ENCODE results near the gene COL28A1. TPM values are rescaled to one million over a fixed set of nuclear protein-coding genes. Genes with fewer than 3 reads are reported as not detected.

COL28A1 gene
- total and polyA plus RNA-seq, 4 donors: 0.05 to 0.50 (median 0.18) TPM

DNA sequence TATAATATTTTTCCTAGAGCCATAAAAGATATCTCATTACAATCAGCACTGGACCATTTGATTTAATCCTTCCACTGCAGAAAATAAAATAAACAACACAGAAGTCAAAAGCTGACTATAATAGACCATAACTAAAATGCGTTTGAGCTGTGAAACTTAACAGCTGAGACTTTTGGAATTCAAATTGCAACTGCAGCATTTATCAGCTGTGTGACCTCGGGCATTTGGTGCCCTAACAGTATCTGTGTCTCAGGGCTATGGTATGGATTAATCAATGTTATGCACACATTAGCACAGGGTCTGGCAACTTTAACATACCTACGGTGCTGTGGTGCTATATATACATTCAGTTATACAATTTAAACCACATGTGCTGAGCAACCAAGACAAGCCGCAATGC, 160.1 kb downstream of the COL28A1 start (continued):
- no peak for TF ChIP-seq FOXA1 (IDR thresholded peaks at IDR 0.05)
- no peak for TF ChIP-seq SP1 (IDR thresholded peaks at IDR 0.05)
- TF ChIP-seq EGR1 (IDR thresholded peaks at IDR 0.05; ENCODE audit: low read depth in 2 of 2): no peak

DNA sequence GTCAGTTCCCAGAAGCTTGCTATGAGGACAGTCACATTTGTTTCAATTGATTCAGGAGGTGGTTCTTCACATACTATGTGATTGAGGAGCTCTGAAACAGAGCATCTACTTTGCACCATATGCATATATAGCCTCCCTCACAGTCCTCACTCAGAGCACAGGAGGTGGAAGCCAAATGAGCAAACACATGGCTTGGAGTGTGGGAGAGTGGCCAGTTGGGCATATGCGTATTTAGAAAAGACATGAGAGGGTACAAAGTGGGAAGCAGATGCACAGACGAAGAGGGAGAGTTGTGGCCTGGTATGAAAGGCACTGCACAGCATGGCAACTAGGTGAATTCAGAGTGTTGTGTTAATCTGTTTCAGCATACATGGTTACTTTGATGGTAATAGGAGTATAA, 165.6 kb downstream of the COL28A1 start:
- WGBS: 92% methylated on average over 2 of the region's 2 CpGs
- no peaks in the 10 kb centered on the region for H3K36me3 ChIP-seq (ENCODE audit: control insufficient read depth in 4 of 4, insufficient read depth in 3 of 4, low read depth in 1 of 4, low read length in 3 of 4)
- no peak overlapping the region for H3K27ac ChIP-seq (ENCODE audit: low read depth in 1 of 2, low read length in 2 of 2)
- no peak for DNase-seq (ENCODE audit: low spot score)
- no peaks in the 10 kb centered on the region for H3K9me3 ChIP-seq (ENCODE audit: control insufficient read depth in 4 of 4, low read length in 3 of 4)
- no peak for TF ChIP-seq RXRA (IDR thresholded peaks at IDR 0.05)
- no peak for TF ChIP-seq JUND (IDR thresholded peaks at IDR 0.05)
- no peak for TF ChIP-seq FOXA1 (IDR thresholded peaks at IDR 0.05)
- TF ChIP-seq, protein P1, sequence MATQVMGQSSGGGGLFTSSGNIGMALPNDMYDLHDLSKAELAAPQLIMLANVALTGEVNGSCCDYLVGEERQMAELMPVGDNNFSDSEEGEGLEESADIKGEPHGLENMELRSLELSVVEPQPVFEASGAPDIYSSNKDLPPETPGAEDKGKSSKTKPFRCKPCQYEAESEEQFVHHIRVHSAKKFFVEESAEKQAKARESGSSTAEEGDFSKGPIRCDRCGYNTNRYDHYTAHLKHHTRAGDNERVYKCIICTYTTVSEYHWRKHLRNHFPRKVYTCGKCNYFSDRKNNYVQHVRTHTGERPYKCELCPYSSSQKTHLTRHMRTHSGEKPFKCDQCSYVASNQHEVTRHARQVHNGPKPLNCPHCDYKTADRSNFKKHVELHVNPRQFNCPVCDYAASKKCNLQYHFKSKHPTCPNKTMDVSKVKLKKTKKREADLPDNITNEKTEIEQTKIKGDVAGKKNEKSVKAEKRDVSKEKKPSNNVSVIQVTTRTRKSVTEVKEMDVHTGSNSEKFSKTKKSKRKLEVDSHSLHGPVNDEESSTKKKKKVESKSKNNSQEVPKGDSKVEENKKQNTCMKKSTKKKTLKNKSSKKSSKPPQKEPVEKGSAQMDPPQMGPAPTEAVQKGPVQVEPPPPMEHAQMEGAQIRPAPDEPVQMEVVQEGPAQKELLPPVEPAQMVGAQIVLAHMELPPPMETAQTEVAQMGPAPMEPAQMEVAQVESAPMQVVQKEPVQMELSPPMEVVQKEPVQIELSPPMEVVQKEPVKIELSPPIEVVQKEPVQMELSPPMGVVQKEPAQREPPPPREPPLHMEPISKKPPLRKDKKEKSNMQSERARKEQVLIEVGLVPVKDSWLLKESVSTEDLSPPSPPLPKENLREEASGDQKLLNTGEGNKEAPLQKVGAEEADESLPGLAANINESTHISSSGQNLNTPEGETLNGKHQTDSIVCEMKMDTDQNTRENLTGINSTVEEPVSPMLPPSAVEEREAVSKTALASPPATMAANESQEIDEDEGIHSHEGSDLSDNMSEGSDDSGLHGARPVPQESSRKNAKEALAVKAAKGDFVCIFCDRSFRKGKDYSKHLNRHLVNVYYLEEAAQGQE (IDR thresholded peaks at IDR 0.05): no peak
- TF ChIP-seq, protein P2, sequence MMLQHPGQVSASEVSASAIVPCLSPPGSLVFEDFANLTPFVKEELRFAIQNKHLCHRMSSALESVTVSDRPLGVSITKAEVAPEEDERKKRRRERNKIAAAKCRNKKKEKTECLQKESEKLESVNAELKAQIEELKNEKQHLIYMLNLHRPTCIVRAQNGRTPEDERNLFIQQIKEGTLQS (IDR thresholded peaks at IDR 0.05): no peak
- TF ChIP-seq, protein P3, sequence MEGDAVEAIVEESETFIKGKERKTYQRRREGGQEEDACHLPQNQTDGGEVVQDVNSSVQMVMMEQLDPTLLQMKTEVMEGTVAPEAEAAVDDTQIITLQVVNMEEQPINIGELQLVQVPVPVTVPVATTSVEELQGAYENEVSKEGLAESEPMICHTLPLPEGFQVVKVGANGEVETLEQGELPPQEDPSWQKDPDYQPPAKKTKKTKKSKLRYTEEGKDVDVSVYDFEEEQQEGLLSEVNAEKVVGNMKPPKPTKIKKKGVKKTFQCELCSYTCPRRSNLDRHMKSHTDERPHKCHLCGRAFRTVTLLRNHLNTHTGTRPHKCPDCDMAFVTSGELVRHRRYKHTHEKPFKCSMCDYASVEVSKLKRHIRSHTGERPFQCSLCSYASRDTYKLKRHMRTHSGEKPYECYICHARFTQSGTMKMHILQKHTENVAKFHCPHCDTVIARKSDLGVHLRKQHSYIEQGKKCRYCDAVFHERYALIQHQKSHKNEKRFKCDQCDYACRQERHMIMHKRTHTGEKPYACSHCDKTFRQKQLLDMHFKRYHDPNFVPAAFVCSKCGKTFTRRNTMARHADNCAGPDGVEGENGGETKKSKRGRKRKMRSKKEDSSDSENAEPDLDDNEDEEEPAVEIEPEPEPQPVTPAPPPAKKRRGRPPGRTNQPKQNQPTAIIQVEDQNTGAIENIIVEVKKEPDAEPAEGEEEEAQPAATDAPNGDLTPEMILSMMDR (IDR thresholded peaks at IDR 0.05; ENCODE audit: low read depth, low read length, missing input control): no peak
- TF ChIP-seq RAD21 (IDR thresholded peaks at IDR 0.05): no peak
- no peak for TF ChIP-seq HNF4A (conservative IDR thresholded peaks at IDR 0.05)
- TF ChIP-seq SP1 (IDR thresholded peaks at IDR 0.05): no peak
- TF ChIP-seq GABPA (IDR thresholded peaks at IDR 0.05 in 1 of 2, conservative IDR thresholded peaks at IDR 0.05 in 1 of 2): no peak
- no peak for TF ChIP-seq NR2F2 (IDR thresholded peaks at IDR 0.05)
- no peak for TF ChIP-seq EGR1 (IDR thresholded peaks at IDR 0.05; ENCODE audit: low read depth in 2 of 2)
- TF ChIP-seq FOXA2 (IDR thresholded peaks at IDR 0.05): no peak
- TF ChIP-seq YY1 (IDR thresholded peaks at IDR 0.05): no peak
- TF ChIP-seq TAF1 (conservative IDR thresholded peaks at IDR 0.05): no peak
- TF ChIP-seq, protein P4, sequence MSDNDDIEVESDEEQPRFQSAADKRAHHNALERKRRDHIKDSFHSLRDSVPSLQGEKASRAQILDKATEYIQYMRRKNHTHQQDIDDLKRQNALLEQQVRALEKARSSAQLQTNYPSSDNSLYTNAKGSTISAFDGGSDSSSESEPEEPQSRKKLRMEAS (IDR thresholded peaks at IDR 0.05): no peak
- TF ChIP-seq, protein P5, sequence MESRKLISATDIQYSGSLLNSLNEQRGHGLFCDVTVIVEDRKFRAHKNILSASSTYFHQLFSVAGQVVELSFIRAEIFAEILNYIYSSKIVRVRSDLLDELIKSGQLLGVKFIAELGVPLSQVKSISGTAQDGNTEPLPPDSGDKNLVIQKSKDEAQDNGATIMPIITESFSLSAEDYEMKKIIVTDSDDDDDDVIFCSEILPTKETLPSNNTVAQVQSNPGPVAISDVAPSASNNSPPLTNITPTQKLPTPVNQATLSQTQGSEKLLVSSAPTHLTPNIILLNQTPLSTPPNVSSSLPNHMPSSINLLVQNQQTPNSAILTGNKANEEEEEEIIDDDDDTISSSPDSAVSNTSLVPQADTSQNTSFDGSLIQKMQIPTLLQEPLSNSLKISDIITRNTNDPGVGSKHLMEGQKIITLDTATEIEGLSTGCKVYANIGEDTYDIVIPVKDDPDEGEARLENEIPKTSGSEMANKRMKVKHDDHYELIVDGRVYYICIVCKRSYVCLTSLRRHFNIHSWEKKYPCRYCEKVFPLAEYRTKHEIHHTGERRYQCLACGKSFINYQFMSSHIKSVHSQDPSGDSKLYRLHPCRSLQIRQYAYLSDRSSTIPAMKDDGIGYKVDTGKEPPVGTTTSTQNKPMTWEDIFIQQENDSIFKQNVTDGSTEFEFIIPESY (IDR thresholded peaks at IDR 0.05): no peak
- no peak for TF ChIP-seq HNF4G (IDR thresholded peaks at IDR 0.05)
- H3K4me1 ChIP-seq (ENCODE audit: control insufficient read depth in 4 of 4, insufficient read depth in 4 of 4, low read length in 3 of 4): no peaks in the 10 kb centered on the region
- H3K9ac ChIP-seq (ENCODE audit: low read depth in 1 of 2, low read length in 2 of 2): no peak overlapping the region
- no peaks in the 10 kb centered on the region for H3K27me3 ChIP-seq (ENCODE audit: control insufficient read depth in 4 of 4, insufficient read depth in 4 of 4, low read length in 3 of 4)
- H3K4me3 ChIP-seq (ENCODE audit: low read depth in 1 of 3, low read length in 3 of 3): no peak overlapping the region

Data from liver (tissue), 9 donors.